PC-9 (cell line): ENCODE results near the gene ABCC6. TPM values are rescaled to one million over a fixed set of nuclear protein-coding genes. Genes with fewer than 3 reads are reported as not detected.

Experiments
- BruUV-seq: library from RNA; stranded (reverse); fragments of 400-500 nt; replicated peaks from 2 replicates; lab custom pipeline; 2021; lab: Mats Ljungman, UMichigan
- CTCF ChIA-PET: fragments of 300-600 bp; sonication (Branson Sonifier 250); formaldehyde crosslinking; loops from one replicate; lab custom pipeline; 2022; ENCODE audit warnings: antibody characterized with exemption; lab: Charles Lee
- POLR2A ChIA-PET: fragments of 300-600 bp; sonication (Branson Sonifier 250); formaldehyde crosslinking; loops from one replicate; lab custom pipeline; 2022; ENCODE audit warnings: antibody characterized with exemption; ENCODE audit not compliant: unreplicated experiment; lab: Charles Lee
- DNase-seq, 2 experiments: peaks; one replicate each; pipeline versions ENCODE4 v3.0.0 to v3.0.0-alpha.2; 2015 to 2022; ENCODE audit warnings: mixed read lengths in 1 of 2
- H2AFZ ChIP-seq: fragments of 200-600 bp; sonication (generic); 2 replicates; pipeline ENCODE4 v1.8.1; 2017; ENCODE audit warnings: antibody characterized with exemption
- H3F3A ChIP-seq: fragments of 200-600 bp; sonication (generic); 2 replicates; pipeline ENCODE4 v1.8.1; 2017; ENCODE audit warnings: antibody characterized with exemption, mild to moderate bottlenecking, low read depth; ENCODE audit not compliant: insufficient read depth
- H3K27ac ChIP-seq: fragments of 200-600 bp; sonication (generic); 2 replicates; pipeline ENCODE4 v1.6.1; 2016; ENCODE audit warnings: mixed run types
- H3K27me3 ChIP-seq: fragments of 200-600 bp; sonication (generic); 2 replicates; pipeline ENCODE4 v1.6.1; 2016; ENCODE audit warnings: low read depth, mixed run types; ENCODE audit not compliant: insufficient read depth
- H3K36me3 ChIP-seq: fragments of 200-600 bp; sonication (generic); 2 replicates; pipeline ENCODE4 v1.6.1; 2016; ENCODE audit warnings: low read depth, mixed run types
- H3K4me1 ChIP-seq: fragments of 200-600 bp; sonication (generic); replicated peaks from 2 replicates; pipeline ENCODE4 v1.6.1; 2016; ENCODE audit warnings: mixed run types; ENCODE audit not compliant: insufficient read depth
- H3K4me2 ChIP-seq: fragments of 200-600 bp; sonication (generic); 2 replicates; pipeline ENCODE4 v1.6.1; 2017; ENCODE audit warnings: mixed run types
- H3K4me3 ChIP-seq: fragments of 200-600 bp; sonication (generic); 2 replicates; pipeline ENCODE4 v1.6.1; 2016; ENCODE audit warnings: mixed run types
- H3K79me2 ChIP-seq: fragments of 200-600 bp; sonication (generic); 2 replicates; pipeline ENCODE4 v1.6.1; 2017; ENCODE audit warnings: low read depth, mixed run types
- H3K9me2 ChIP-seq: fragments of 200-600 bp; sonication (generic); 2 replicates; pipeline ENCODE4 v1.8.1; 2017; ENCODE audit warnings: mild to moderate bottlenecking; ENCODE audit not compliant: insufficient read depth
- H3K9me3 ChIP-seq: fragments of 200-600 bp; sonication (generic); 2 replicates; pipeline ENCODE4 v1.8.1; 2016; ENCODE audit warnings: low read depth; ENCODE audit not compliant: insufficient read depth
- H4K20me1 ChIP-seq: fragments of 200-600 bp; sonication (generic); 2 replicates; pipeline ENCODE4 v1.8.1; 2017; ENCODE audit not compliant: insufficient read depth
- CTCF ChIP-seq: fragments of 200-600 bp; sonication (generic); conservative IDR thresholded peaks from 2 replicates; pipeline ENCODE4 v1.6.1; 2017; ENCODE audit warnings: mixed run types, antibody characterized with exemption, mild to moderate bottlenecking, moderate library complexity
- EZH2 ChIP-seq: fragments of 200-600 bp; sonication (generic); IDR thresholded peaks from 2 replicates; pipeline ENCODE4 v1.8.0; 2017; ENCODE audit warnings: antibody characterized with exemption, low read depth
- intact Hi-C: fragments of 100-400 bp; cut with micrococcal nuclease; formaldehyde crosslinking; loops from one replicate; pipeline ENCODE4 v1.10.0; 2022; ENCODE audit not compliant: unreplicated experiment
- total RNA-seq: library from RNA; stranded (reverse); gene quantifications from 2 replicates; pipeline ENCODE4 v1.2.3, GENCODE V29; 2021

The ABCC6 gene
- total RNA-seq, 1 experiment from 2014 or later: 2.8 TPM

- DNase-seq: no peak
- Histone ChIP-seq H3K4me3 (no peak overlapping the region), H3K27me3 (no peaks in the 10 kb centered on the region), H3K36me3 (peaks cover 13% of the 10 kb centered on the region), H3K79me2 (no peaks in the 10 kb centered on the region), H3K4me1 (no peaks in the 10 kb centered on the region), H3K9me2 (no peaks in the 10 kb centered on the region), H3F3A (peaks cover 18% of the 10 kb centered on the region; the same call in 1 of the 2 replicates), H3K9me3 (no peaks in the 10 kb centered on the region), H2AFZ (no peak overlapping the region), H3K27ac (no peak overlapping the region), H4K20me1 (peaks cover 22% of the 10 kb centered on the region), H3K4me2 (no peak overlapping the region)
- POLR2A ChIA-PET: no interaction called here
- TF ChIP-seq CTCF: no peak
- no peak for TF ChIP-seq EZH2
- CTCF ChIA-PET: no interaction called here
- BruUV-seq: no TSS peak
- intact Hi-C loops: no loop called here
Observed at GRCh38 chr16:16110111-16110490, 113.2 kb downstream of the ABCC6 start.

GRCh38 chr16:16109453-16110110 lies 113.7 kb downstream of the ABCC6 start:
- no peak for DNase-seq
- no TSS peak for BruUV-seq
- TF ChIP-seq EZH2: no peak
- TF ChIP-seq CTCF: no peak
- CTCF ChIA-PET: no interaction called here
- POLR2A ChIA-PET: interaction anchor here (0.6 kb wide), 1 partner anchor 35 kb away, joined by 4 read pairs; no protein-coding TSS in a partner anchor
- H3K9me2 ChIP-seq: no peaks in the 10 kb centered on the region
- H3K4me2 ChIP-seq: no peak overlapping the region
- intact Hi-C loops: no loop called here
- no peaks in the 10 kb centered on the region for H3K4me1 ChIP-seq
- H3K36me3 ChIP-seq: peaks cover 8% of the 10 kb centered on the region
- no peaks in the 10 kb centered on the region for H3K9me3 ChIP-seq
- no peaks in the 10 kb centered on the region for H3K27me3 ChIP-seq
- H3K4me3 ChIP-seq: no peak overlapping the region
- no peak overlapping the region for H3K27ac ChIP-seq
- H4K20me1 ChIP-seq: peaks cover 23% of the 10 kb centered on the region
- H2AFZ ChIP-seq: no peak overlapping the region
- peaks cover 14% of the 10 kb centered on the region; the same call in 1 of the 2 replicates for H3F3A ChIP-seq
- no peaks in the 10 kb centered on the region for H3K79me2 ChIP-seq

- Histone ChIP-seq H3K9me3 (no peaks in the 10 kb centered on the region), H4K20me1 (peaks cover 23% of the 10 kb centered on the region), H3K27ac (no peak overlapping the region), H3K79me2 (no peaks in the 10 kb centered on the region), H3F3A (peaks cover 14% of the 10 kb centered on the region; the same call in 1 of the 2 replicates), H2AFZ (no peak overlapping the region), H3K4me3 (no peak overlapping the region), H3K27me3 (no peaks in the 10 kb centered on the region), H3K36me3 (peaks cover 13% of the 10 kb centered on the region), H3K4me1 (no peaks in the 10 kb centered on the region), H3K4me2 (no peak overlapping the region), H3K9me2 (no peaks in the 10 kb centered on the region)
- no TSS peak for BruUV-seq
- CTCF ChIA-PET: interaction anchor here (0.7 kb wide), 1 partner anchor 49 kb away, joined by 3 read pairs; no protein-coding TSS in a partner anchor
- TF ChIP-seq CTCF: no peak
- no peak for TF ChIP-seq EZH2
- POLR2A ChIA-PET: no interaction called here
- intact Hi-C loops: no loop called here
- DNase-seq: no peak
Observed at GRCh38 chr16:16108759-16109158, 114.5 kb downstream of the ABCC6 start.
